OCI-LY1 (cell line): ENCODE results near the gene ZNF75A.

Source experiments
- H2AFZ ChIP-seq: fragments of 200-600 bp; sonication (generic), shearing (Covaris generic); 2 replicates; pipeline ENCODE4 v1.6.0; 2014; ENCODE audit warnings: antibody characterized with exemption, mild to moderate bottlenecking, low read length
- H3F3A ChIP-seq: fragments of 200-600 bp; sonication (generic), shearing (Covaris generic); 2 replicates; pipeline ENCODE4 v1.6.0; 2014; ENCODE audit warnings: mild to moderate bottlenecking, antibody characterized with exemption, low read length, moderate library complexity; ENCODE audit not compliant: insufficient read depth
- H3K27ac ChIP-seq: fragments of 200-600 bp; sonication (generic); 2 replicates; pipeline ENCODE4 v1.5.1; 2014; ENCODE audit warnings: low read length, mixed run types, mild to moderate bottlenecking, low read depth; ENCODE audit not compliant: poor library complexity, severe bottlenecking
- H3K27me3 ChIP-seq: fragments of 200-600 bp; sonication (generic); 2 replicates; pipeline ENCODE4 v1.6.0; 2014; ENCODE audit warnings: antibody characterized with exemption, mild to moderate bottlenecking, low read length, moderate library complexity; ENCODE audit not compliant: insufficient read depth
- H3K36me3 ChIP-seq: fragments of 200-600 bp; sonication (generic); 2 replicates; pipeline ENCODE4 v1.6.1; 2014; ENCODE audit warnings: mild to moderate bottlenecking, antibody characterized with exemption, low read length, moderate library complexity, mixed read lengths; ENCODE audit not compliant: insufficient read depth
- H3K4me1 ChIP-seq: fragments of 200-600 bp; sonication (generic); 2 replicates; pipeline ENCODE4 v1.5.1; 2014; ENCODE audit warnings: mild to moderate bottlenecking, low read length, moderate library complexity; ENCODE audit not compliant: insufficient read depth, severe bottlenecking
- H3K4me2 ChIP-seq: fragments of 200-600 bp; sonication (generic), shearing (Covaris generic); 2 replicates; pipeline ENCODE4 v1.6.1; 2014; ENCODE audit warnings: low read length
- H3K4me3 ChIP-seq: fragments of 200-600 bp; sonication (generic); 2 replicates; pipeline ENCODE4 v1.5.1; 2014; ENCODE audit warnings: low read length, low read depth, mild to moderate bottlenecking, mixed read lengths; ENCODE audit not compliant: poor library complexity, severe bottlenecking
- H3K79me2 ChIP-seq: fragments of 200-600 bp; shearing (Covaris generic); 2 replicates; pipeline ENCODE4 v1.6.1; 2016; ENCODE audit warnings: mixed run types, low read length, mixed read lengths; ENCODE audit not compliant: insufficient read depth
- H3K9ac ChIP-seq: fragments of 200-600 bp; sonication (generic), shearing (Covaris generic); 2 replicates; pipeline ENCODE4 v1.6.1; 2014; ENCODE audit warnings: mild to moderate bottlenecking, low read length, mixed read lengths
- H3K9me2 ChIP-seq: fragments of 200-600 bp; sonication (generic), shearing (Covaris generic); 2 replicates; pipeline ENCODE4 v1.6.1; 2014; ENCODE audit warnings: low read depth, mild to moderate bottlenecking, low read length, mixed read lengths
- H3K9me3 ChIP-seq: fragments of 200-600 bp; shearing (Covaris generic); 2 replicates; pipeline ENCODE4 v1.6.1; 2014; ENCODE audit warnings: low read length, mixed read lengths
- H4K20me1 ChIP-seq: fragments of 200-600 bp; sonication (generic), shearing (Covaris generic); 2 replicates; pipeline ENCODE4 v1.6.0; 2016; ENCODE audit warnings: mild to moderate bottlenecking, low read length; ENCODE audit not compliant: insufficient read depth
- EZH2 ChIP-seq: fragments of 200-600 bp; sonication (generic), shearing (Covaris generic); IDR thresholded peaks from 2 replicates; pipeline ENCODE4 v1.8.0; 2017; ENCODE audit warnings: borderline replicate concordance, mixed run types, mild to moderate bottlenecking, antibody characterized with exemption, low read length, moderate library complexity, mixed read lengths
- TF ChIP-seq, protein P1 (sequence below): fragments of 200-600 bp; sonication (generic), shearing (Covaris generic); IDR thresholded peaks from 2 replicates; pipeline ENCODE4 v1.5.1; 2017; ENCODE audit warnings: mild to moderate bottlenecking, antibody characterized with exemption, low read length, moderate library complexity, mixed read lengths

The ZNF75A gene

DNA sequence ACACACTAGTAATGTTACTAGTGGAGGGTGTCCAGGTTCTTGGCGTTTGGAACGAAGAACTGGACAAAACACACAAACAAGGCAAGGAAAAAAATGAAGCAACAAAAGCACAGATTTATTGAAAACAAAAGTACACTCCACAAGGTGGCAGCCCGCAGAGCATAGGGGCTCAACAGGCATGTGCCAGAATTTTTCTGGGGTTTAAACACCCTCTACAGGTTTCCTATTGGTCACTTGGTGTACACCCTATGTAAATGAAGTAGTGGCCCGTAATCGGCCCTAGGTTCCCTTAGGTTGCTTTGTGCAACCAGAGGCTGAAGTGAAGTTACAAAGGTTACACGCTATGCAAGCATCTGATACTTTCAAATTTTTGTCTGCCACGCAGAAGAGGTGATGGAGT, 58.5 kb downstream of the ZNF75A start:
- no peaks in the 10 kb centered on the region for H3K9me3 ChIP-seq
- no peak overlapping the region for H3K4me2 ChIP-seq
- H3K4me1 ChIP-seq = no peaks in the 10 kb centered on the region
- H3K36me3 ChIP-seq = no peaks in the 10 kb centered on the region
- no peaks in the 10 kb centered on the region for H4K20me1 ChIP-seq
- H3K27ac ChIP-seq = no peak overlapping the region
- no peaks in the 10 kb centered on the region for H3K27me3 ChIP-seq
- H3K4me3 ChIP-seq = no peak overlapping the region
- H3K9ac ChIP-seq = no peak overlapping the region
- no peak for TF ChIP-seq EZH2
- TF ChIP-seq, protein P1, sequence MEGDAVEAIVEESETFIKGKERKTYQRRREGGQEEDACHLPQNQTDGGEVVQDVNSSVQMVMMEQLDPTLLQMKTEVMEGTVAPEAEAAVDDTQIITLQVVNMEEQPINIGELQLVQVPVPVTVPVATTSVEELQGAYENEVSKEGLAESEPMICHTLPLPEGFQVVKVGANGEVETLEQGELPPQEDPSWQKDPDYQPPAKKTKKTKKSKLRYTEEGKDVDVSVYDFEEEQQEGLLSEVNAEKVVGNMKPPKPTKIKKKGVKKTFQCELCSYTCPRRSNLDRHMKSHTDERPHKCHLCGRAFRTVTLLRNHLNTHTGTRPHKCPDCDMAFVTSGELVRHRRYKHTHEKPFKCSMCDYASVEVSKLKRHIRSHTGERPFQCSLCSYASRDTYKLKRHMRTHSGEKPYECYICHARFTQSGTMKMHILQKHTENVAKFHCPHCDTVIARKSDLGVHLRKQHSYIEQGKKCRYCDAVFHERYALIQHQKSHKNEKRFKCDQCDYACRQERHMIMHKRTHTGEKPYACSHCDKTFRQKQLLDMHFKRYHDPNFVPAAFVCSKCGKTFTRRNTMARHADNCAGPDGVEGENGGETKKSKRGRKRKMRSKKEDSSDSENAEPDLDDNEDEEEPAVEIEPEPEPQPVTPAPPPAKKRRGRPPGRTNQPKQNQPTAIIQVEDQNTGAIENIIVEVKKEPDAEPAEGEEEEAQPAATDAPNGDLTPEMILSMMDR = peak; percentile 20; the same call in 1 of the 2 replicates
- H2AFZ ChIP-seq = no peak overlapping the region
- H3K9me2 ChIP-seq = no peaks in the 10 kb centered on the region
- no peaks in the 10 kb centered on the region for H3K79me2 ChIP-seq
- H3F3A ChIP-seq = no peaks in the 10 kb centered on the region

DNA sequence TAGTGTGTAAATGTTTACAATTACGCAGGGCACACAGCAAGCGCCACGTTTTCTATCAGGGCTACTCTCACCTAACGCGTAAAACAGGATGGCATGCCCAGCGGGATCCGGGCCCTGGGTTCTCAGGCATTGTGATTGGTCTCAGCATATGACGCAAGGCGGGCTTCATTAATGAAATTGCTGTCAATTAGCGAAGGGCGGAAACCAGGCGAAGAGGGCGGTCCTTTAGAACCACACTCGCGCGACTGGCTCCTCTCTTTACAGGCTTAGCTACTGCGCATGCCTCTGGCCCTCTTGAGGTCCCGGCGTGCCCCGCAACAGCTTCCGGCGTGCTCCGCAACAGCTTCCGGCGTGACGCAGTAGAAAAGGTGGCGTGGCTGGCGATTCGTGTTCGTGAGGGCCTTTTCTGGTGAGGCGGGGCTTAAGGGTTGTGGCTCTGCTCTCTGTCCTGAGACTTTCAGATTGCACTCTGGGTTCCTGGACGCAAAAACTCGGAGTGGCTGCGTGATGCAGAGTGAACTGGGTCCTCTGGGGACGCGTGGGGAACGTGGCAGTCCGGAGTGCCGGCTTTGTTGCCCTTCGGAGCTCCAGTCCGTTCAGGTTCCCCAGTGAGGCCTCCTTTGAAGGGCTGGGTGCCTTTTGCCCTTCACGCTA, 59.6 kb downstream of the ZNF75A start:
- no peaks in the 10 kb centered on the region for H3K27me3 ChIP-seq

More for the DNA sequence above, 59.6 kb downstream of the ZNF75A start:
- no peaks in the 10 kb centered on the region for H3K4me1 ChIP-seq
- no peak overlapping the region for H3K9ac ChIP-seq
- H3K27ac ChIP-seq = no peak overlapping the region
- no peaks in the 10 kb centered on the region for H4K20me1 ChIP-seq
- H2AFZ ChIP-seq = no peak overlapping the region
- no peaks in the 10 kb centered on the region for H3K9me3 ChIP-seq
- H3K36me3 ChIP-seq = no peaks in the 10 kb centered on the region
- no peak overlapping the region for H3K4me3 ChIP-seq
- no peaks in the 10 kb centered on the region for H3F3A ChIP-seq
- H3K9me2 ChIP-seq = no peaks in the 10 kb centered on the region
- no peaks in the 10 kb centered on the region for H3K79me2 ChIP-seq
- TF ChIP-seq, protein P1 = no peak
- TF ChIP-seq EZH2 = no peak
- H3K4me2 ChIP-seq = no peak overlapping the region
